Activated effector memory CD4-positive, alpha-beta T cell treated with Interleukin-2 at 50 U/mL for 16 hours (primary cell): ENCODE results near the gene MCC.

Experiments
- DNase-seq: peaks from one replicate; pipeline ENCODE4 v3.0.0-alpha.2; 2020

The MCC gene

DNA sequence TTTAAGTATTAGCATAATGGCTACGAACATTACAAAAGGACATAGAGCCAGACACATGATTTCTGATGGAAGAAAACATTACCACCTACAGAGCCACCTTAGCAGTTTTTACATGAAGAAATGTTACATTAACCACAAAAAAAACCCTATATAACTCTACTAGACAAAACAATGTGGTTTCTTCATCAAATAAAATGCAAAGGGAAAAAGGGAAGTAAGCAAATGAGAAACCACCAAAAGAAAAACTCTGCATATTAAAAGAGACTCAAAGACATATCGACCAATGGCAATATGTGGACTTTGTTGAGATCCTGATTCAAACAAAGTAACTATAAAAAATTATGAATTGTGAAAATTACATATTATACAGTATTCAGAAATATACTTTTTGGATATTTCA, 186.1 kb downstream of the MCC start:
- DNase-seq = no peak

DNA sequence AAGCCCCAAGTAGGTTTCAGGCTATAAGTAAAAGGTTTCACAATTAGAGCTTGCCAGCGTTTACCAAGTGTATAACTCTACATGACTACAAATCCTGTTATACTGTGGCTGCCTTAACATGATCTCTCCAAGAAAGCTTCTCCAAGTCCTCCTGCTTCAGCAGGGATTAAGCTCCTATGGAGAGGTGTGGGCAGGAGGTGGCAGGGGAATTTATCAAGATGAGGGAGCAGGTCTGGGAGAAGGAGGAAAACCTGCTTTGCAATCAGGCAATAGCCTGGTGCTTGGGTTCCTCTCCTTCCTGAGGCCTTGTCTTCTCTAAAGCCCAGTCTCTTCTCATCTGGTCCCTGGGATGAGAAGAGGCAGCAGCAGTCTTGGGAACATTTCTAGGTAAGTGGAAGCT, 188.7 kb downstream of the MCC start:
- DNase-seq = no peak

DNA sequence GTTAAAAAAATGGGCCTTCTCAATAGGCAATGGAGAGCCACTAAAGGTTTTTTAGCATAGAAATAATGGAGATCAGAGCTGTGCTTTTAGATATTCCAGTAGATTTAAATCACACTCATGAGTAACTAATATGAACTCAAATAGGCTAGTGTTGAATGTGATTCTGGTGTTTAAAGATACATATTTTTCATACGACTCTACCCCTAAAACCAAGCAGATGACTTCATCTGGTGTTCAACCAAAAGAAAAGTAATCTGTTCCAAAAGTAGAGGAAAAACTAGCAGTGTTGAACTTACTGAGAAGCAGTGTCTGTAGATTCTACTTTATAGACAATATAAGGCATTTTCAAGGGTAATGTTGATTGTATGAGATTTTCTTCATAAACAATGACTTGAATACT, 191.6 kb downstream of the MCC start:
- DNase-seq = no peak

GRCh38 chr5:113295111-113295539, 193.1 kb downstream of the MCC start:
- no peak for DNase-seq

- DNase-seq = peak; percentile 72
Measured at GRCh38 chr5:113294311-113295110, 193.7 kb downstream of the MCC start.

DNA sequence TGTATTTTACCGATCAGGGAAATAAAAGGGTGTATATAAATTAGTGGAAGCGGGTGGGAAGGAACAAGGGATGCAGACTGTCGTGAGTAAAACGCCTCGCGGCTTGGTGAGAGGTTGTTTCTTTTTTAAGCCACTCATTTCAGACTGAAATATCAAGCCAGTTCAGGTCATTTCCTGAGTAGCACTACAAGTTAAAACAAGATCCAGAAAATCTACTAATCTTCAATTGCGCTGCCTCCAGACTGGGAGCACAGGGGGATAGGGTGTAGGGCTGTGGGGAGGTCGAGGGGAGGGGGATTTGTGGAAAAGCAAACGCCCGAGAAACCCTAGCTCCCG, 194.3 kb downstream of the MCC start:
- DNase-seq = no peak

DNA sequence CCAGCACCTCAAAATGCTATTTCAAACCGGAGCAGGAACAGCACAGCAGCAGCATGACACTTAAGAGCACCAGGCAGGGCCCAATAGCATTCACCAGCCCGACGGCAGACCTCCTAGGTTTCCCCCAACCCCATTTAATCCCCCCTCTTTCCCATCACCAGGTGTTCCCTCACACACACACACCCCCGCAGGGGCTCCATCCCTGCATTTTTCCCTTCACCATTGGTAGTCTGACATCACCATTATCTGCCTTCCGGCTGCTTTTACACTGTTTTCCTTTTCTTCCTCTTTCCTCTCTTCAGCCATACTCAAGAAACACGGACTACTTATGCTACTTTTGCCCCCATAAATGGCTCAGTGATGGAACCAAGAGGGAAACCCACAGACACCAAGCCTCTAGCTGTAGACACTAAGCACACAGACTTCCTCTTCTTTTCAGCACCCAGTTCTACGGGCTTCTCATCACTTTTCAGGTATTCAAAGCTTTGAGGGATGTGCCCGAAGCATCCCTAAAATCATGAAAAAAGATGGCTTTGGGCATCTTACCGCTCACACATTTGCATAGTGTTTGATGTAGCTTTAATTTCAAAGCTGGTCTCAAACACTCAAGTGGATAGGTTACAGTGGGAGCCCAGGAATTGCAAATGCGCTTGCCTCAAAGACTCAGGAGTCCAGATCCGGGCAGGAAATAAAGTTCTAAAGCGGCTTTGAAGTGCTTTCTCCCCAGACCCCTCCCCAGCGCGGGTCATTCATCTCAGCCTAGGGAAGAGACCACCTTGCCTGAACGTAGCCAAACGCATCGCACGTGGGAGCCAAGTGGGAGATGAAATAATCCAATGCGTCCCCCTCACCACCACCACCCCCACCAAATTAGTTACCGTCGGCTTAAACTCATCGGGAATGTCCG, 194.9 kb downstream of the MCC start:
- no peak for DNase-seq

DNA sequence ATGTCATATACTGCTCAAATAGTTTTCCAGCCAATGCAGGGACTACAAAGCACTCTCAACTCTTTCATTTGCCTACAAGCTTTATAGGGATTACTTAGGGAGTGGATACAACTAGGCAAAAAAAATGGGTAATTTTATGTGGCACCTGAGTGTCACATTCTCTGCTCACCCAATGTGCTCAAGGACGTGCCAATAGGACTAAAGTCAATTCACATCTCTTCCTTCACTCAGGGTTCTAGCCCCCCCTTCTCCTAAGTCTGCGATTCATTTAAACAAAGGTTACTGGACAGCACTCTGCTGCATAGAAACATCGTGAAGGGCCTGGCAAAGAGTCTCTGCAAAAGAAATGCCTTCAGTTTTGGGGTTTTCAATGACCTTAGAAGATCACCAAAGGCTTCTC, 195.8 kb downstream of the MCC start:
- DNase-seq = no peak

DNA sequence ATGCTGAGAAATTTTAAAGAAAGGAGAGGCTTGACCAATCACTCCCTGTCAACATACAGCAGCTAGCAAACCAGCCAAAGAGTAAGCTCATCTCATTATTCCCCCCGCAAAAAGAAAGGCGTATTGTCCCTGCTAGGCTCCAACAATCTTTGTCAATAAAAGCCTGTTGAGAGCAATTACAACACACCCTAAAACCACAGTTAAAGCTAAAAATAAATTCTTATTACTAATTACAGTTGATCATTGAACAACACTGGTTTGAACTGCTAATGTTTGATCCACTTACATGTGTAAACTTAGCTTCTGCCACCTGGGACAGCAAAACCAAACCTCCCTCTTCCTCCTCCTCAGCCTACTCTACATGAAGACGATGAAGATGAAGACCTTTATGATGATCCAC, 204.7 kb downstream of the MCC start:
- no peak for DNase-seq

GRCh38 chr5:113282472-113282871, 205.8 kb downstream of the MCC start:
- no peak for DNase-seq

GRCh38 chr5:113281194-113281593, 207.1 kb downstream of the MCC start:
- no peak for DNase-seq

DNA sequence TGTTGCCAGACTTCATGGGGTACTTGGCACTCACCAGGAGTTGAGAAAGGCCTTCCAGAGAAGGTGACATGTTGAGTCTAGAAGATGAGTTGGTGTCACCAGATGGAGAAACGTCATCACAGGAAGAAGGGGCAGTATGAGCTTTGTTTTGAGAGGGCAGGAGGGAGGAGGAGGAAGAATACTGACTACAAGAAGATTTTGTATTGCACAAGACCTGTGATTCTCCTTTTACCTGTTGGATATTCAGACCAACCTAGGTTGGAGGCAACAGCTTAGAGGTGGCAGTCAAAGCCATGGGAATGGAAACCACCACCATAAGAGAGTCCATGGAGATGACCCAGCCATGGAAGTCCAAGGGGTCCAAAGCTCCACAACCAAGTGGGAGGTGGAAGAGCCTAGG, 207.7 kb downstream of the MCC start:
- DNase-seq = no peak

GRCh38 chr5:113278976-113279375, 209.3 kb downstream of the MCC start:
- DNase-seq = no peak

GRCh38 chr5:113276493-113276892, 211.8 kb downstream of the MCC start:
- no peak for DNase-seq

GRCh38 chr5:113276001-113276400, 212.3 kb downstream of the MCC start:
- no peak for DNase-seq

DNA sequence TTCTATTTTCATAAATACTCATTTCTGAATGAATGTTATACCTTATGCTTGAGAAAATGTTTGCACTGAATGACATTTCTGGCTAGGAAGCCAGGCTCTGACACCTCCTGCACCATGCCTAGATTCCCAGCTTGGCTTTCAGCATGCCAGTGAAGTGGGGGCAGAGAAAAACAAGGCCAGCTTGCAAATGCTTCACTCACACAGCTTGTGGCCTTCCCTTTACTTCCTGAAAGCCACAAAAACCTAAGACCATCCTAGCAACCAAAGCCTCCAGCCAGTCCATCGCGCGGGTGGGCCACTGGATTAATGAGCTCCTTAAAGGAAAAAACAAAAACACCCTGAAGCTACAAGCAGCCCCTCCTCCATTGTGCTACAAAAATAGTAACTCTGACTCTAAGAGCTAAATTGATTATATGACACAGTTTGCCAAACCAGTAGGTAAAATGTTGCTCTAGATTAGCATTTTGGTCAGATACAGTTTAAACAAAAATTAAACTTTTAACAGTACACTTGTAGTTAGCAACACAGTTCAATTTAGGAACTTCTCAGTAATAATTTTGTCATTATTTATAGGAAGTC, 213.3 kb downstream of the MCC start:
- DNase-seq = no peak

DNA sequence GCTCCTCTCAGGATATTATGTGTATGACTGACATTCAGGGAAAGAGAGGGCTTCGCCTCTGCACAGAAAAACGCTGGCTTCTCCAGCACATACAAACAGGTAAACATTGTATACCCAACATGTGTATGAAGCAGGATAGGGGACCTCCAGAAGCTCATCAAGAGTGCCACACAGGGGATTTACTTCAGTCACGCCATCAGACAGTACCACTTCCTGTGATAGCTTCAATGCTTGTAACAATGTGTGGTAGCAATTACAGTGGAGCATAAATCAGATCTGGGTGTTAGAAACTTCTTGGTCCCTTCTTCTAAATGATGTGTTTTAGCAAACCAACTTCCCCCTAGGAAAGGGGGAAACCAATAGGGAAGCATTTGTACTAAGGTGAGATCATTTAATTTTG, 214.3 kb downstream of the MCC start:
- no peak for DNase-seq

GRCh38 chr5:113271745-113272454, 216.4 kb downstream of the MCC start:
- DNase-seq = no peak

GRCh38 chr5:113271015-113271414, 217.2 kb downstream of the MCC start:
- no peak for DNase-seq

DNA sequence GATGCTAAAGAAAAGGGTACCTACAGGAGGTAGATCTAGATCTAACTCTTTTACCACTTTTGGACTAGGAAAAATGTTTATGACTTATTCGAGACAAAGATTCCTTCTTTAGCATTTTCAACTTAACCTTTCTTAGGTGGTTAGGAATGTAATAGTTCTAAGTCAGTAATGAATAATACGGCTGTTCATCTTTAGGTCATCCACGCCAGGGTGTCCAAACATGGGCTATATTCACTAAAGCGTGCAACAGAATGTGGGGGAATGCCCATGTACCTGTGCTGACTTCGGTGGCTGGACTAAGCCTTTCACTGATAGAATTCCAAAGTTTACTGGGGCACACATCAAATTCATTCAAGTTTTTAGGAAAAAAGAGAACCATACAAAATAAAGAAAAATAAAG, 218.2 kb downstream of the MCC start:
- DNase-seq = no peak

GRCh38 chr5:113269023-113269997, 218.9 kb downstream of the MCC start:
- no peak for DNase-seq

- no peak for DNase-seq
Measured at GRCh38 chr5:113268232-113268631, 220.0 kb downstream of the MCC start.
